UCSD-AML1 (cell line): ENCODE results near the gene SEMA4F.
A peak's percentile ranks its signal among the peaks of the same experiment; 100 is the strongest.

ENCODE experiments used
- DNase-seq: peaks from one replicate; lab custom pipeline; 2025; ENCODE audit not compliant: unreplicated experiment; lab: John Stamatoyannopoulos, UW

SEMA4F gene

DNA sequence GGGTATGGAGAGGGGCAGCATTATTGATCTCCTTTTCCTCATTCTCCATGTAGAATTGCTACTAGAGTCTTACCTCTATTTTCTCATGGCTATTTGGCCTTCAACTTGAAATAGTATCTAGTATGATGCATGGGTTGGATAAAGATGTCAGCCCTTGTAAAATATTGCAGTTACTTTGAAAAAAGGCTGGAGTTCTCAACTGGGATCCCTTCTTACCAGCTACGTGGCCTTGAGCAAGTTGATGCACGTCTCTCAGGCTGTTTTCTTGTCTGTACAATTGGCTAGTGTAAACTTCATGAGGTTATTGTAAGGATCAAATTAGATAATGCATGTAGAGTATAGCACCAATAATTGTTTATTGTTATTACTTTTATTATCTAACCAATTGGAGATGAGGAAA is 50.2 kb downstream of the SEMA4F start:
- no peak for DNase-seq

- DNase-seq, result no peak
Measured at GRCh38 chr2:74706741-74707140, 52.7 kb downstream of the SEMA4F start.

DNA sequence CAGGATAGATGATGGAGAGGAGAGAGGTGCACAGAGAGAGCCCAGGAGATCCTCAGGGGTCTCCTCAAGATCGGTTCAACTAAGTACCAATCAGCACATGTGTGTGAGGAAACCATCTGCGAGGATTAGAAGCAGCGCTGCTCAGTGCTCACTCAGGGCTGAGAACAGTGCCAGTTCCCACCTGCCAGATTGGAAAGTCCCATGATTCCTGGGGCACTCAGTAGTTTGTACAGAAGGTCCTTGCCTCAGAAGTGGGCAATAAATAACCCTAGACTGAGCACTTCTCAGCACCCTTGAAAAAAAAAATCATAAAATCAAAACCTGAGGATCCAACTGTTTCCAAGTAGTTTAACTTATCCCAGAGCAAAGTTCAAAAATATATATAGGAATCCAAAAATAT is 53.8 kb downstream of the SEMA4F start:
- no peak for DNase-seq

DNA sequence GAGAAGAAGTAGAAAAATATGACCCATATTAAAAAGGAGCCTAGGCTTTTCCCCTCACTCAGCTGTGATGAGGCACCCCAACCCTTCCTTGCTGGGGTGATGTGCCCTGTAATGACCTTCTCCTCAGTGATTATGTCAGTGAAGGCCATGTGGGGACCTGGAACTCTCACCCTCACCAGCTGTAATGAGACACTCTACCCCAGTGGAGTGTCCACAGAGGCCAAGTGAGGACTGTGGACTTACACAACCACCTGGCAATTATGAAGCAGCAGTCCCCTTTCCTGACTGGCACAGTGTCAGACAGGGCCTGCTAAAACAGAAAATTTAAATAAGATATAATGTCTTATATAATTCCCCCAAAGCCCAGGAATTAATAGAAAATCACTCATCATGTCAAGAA is 54.2 kb downstream of the SEMA4F start:
- no peak for DNase-seq

DNA sequence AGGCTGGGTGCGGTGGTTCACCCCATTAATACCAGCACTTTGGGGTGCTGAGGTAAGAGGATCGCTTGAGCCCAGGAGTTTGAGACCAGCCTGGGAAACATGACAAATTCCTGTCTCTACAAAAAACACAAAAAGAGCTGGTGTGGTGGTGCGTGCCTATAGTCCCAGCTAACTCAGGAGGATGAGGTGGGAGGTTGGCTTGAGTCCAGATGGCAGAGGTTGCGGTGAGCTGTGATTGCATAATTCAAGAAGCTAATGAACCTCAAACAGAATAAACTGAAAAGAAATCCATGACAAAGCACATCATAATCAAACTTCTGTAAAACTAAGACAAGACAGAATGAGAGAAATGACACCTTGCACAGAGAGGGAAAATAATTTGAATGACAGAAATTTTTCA is 54.8 kb downstream of the SEMA4F start:
- DNase-seq, result no peak

- no peak for DNase-seq
Measured at GRCh38 chr2:74712223-74713053, 58.4 kb downstream of the SEMA4F start.

GRCh38 chr2:74714691-74715080 is 60.6 kb downstream of the SEMA4F start:
- no peak for DNase-seq

- DNase-seq, result peak; percentile 76
Measured at GRCh38 chr2:74715081-74715791, 61.2 kb downstream of the SEMA4F start.

- DNase-seq, result no peak
Measured at GRCh38 chr2:74715880-74716279, 61.8 kb downstream of the SEMA4F start.

DNA sequence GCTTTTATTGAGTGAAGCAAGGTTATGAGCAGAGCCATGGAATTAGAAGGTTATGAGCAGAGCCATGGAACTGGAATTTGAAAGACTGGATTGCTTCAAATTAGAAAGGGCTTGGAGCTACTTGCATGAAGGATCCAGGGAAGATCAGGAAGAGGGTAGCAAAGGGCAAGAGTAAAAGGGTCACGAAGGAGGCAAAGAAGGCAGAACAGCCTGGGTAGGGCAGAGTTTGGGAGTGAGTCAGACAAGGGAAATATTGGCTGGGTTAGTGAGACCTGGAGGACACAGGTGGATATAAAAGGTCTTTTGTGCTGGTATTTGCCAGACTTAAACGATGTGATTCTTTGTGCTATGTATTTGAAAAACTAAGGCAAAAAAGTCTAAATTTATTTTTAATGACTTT is 65.0 kb downstream of the SEMA4F start:
- no peak for DNase-seq

GRCh38 chr2:74721316-74721715 is 67.3 kb downstream of the SEMA4F start:
- DNase-seq, result no peak

DNA sequence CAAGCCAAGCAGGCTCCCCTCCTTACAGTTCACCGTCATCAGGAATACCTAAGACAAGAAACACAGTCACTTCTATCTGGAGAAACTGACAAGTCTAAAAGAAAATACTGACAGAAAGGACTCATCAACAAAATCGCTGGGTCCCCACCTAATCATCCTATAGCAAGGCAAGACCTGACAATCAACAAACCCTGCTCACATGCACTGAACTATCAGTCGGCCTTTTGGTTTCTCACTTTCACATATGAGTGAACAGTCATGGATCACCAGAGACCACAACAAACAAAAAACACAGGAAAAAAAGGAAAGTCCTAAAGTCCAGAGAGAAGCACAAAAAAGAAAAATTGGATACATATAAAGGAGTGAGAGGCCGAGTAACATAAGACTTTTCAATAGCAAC is 70.4 kb downstream of the SEMA4F start:
- no peak for DNase-seq

DNA sequence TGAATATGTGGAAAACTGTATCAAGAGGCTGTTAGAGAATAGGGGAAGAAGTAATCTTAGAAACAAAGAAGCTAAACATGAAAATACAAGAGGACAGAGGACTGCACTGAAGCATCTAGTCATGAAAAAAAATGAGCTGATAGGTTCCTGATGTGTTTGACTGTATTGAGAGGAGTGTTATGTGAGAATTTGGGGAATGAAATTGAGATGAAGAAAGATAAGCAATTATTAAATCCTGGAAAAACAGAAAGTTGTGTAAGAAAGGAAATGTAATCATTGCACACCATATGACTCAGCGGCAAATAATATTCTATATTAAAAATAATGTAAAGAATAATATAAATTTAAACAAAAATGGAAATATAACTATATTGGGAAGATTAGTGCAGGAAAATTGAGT is 71.2 kb downstream of the SEMA4F start:
- no peak for DNase-seq

- no peak for DNase-seq
Measured at GRCh38 chr2:74728842-74729241, 74.8 kb downstream of the SEMA4F start.

DNA sequence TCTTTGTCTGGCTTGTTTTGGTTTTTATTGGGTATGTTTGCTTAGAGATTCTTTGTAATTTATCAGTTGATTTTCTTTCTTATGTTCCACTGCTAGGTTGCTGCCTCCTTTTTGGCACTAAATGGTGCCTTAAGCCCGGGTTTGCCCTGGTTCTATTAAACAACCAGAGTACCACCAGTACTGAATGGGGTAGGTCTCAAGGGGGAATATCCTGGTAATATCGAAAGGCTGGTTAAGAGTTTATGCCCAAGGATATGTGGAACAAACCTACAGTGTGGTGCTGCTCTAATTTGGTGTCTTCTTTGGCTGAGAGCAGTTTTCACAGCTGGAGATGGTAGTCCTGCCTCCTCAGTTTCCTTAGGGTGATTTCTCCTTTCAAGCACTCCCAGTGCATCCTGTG is 76.5 kb downstream of the SEMA4F start:
- no peak for DNase-seq
